Ramos (cell line): ENCODE measurements around the gene DERA.
"Not testable (repeated sequence)": the region's sequence is repeated elsewhere in the genome, so short reads cannot be mapped to it uniquely, and the experiment has no call there.

Experiments used
- in situ Hi-C: fragments of 300-500 bp; cut with MboI; formaldehyde crosslinking; loops from one replicate; pipeline ENCODE4 v1.14.3; 2022; ENCODE audit warnings: low sequenced_read_pairs; ENCODE audit not compliant: unreplicated experiment

DERA gene

DNA sequence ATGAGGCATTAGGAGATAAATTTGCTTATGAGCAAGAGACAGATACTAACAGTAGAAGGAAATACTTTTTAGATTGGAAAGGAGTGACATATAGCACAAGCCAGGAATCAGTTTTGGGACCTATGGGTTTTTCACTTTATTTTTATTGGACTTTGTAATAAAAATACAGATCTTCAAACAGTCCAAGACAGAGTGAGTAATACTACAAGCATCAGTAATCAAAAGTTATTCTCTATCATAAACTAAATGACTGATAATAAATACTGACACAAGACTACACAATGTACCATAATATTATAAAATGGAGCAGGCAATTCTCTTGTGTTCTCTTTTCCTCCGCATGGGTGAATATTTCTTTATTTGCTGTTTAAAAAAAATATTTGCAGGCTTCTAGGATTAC, 85.8 kb downstream of the DERA start:
- in situ Hi-C loops: loop anchor here (25.0 kb wide), 2 partner anchors 365 to 615 kb away; partner anchors contain the start of gene LMO3

- in situ Hi-C loops: loop anchor here (25.0 kb wide), 2 partner anchors 364 to 614 kb away; partner anchors contain the start of gene LMO3
Measured at GRCh38 chr12:15997910-15998309, 86.8 kb downstream of the DERA start.

- in situ Hi-C loops: no loop called here
Measured at GRCh38 chr12:16002880-16003279, 91.7 kb downstream of the DERA start.

DNA sequence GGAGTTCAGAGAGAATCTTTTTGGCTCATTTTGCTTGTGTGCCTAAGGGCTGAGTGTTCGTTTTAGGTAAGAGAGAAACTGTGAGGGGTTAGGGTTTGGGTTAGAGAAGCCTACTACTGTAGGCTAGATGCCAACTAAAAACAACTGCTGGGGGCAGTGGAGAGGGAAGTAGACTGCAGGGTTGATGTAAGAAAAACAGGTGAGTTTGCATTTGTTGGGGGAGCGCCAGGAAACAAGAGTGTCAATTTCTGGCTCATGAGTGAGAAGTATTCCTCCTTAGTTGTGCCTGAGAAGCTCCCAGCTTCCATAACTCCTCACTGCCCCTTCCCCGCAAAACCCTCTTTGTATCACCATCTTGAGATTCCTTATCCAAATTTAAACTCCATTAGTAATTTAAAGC, 92.3 kb downstream of the DERA start:
- in situ Hi-C loops: no loop called here

DNA sequence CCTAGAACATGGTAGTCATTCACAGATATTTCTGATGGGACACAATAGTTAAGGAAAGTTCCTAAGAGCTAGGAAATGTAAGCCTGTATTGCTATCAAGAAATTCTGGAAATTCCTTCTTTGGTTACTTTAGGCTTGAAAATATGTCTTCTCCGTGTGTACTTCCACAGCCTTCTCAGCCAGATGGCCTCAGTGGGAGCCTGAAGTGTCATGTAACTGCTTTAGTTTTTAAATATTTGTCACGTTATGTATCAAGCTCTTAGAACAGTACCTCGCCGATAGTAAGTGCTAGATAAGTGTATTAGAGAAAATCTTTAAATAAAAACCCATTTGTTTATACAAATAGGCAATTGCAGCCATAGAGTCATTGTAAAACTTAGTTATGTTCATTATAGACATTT, 95.6 kb downstream of the DERA start:
- in situ Hi-C loops: no loop called here

- in situ Hi-C loops: no loop called here
Measured at GRCh38 chr12:16008421-16008824, 97.3 kb downstream of the DERA start.

DNA sequence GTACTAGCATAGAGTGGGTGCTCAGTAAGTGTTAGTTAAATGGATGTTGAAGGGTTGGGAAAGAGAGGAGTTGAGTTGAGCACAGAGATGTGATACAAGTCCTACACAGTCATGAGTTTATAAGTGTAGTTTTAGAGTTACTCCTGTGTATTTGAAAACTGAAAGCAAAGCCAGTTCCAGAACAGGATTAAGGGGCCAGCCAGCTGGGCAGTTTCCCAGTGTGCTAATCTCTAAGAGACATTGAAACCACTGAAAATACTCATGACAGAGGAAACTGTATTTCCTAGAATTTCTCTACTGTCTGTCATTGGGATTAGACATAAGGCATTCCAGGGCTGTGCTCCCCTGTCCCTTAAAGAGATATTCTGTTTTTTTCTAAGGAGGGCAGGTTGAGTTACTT, 101.0 kb downstream of the DERA start:
- in situ Hi-C loops: no loop called here

DNA sequence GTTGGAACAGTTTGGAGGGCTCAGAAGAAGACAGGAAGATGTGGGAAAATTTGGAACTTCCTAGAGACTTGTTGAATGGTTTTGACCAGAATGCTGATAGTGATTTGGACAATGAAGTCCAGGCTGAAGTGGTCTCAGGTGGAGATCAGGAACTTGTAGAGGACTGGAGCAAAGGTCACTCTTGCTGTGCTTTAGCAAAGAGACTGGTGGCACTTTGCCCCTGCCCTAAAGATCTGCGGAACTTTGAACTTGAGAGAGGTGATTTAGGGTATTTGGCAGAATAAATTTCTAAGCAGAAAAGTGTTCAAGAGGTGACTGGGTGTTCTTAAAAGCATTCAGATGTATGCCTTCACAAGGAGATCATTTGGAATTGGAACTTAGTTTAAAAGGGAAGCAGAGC, 102.6 kb downstream of the DERA start:
- in situ Hi-C loops: not testable (repeated sequence)

- in situ Hi-C loops: not testable (repeated sequence)
Measured at GRCh38 chr12:16014394-16014793, 103.3 kb downstream of the DERA start.

GRCh38 chr12:16016748-16017147, 105.6 kb downstream of the DERA start:
- in situ Hi-C loops: no loop called here

GRCh38 chr12:16018306-16018705, 107.2 kb downstream of the DERA start:
- in situ Hi-C loops: no loop called here

DNA sequence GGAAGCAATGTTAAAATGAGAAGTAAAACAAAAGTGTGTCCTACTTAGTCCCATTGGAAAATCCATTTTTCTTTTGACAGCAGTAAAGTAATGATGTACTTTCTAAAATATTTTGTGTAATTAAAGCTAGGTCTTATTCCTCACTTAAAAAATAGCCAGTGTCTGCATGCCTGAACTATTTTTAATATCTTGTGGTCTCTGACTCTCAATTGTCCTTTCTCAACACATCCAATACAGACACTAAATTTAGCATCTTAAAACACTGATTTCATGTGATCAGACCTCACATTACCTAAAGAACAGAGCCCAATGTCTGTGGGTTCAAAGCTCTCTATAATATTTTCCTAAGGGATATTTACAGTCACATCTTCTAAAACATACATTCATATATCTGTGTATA, 108.0 kb downstream of the DERA start:
- in situ Hi-C loops: no loop called here

DNA sequence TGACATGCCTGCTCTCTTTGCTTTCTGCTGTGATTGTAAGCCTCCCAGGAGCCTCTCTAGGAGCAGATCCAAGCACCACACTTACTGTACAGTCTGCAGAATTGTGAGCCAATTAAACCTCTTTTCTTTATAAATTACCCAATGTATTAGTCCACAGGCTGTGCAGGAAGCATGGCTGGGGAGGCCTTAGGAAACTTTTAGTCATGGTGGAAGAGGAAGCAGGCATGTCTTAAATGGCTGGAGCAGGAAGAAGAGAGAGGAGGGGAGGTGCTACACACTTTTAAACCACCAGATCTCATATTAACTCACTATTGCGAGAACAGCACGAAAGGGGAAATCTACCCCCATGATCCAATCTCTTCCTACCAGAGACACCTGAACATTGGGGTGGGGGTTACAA, 108.9 kb downstream of the DERA start:
- in situ Hi-C loops: no loop called here

- in situ Hi-C loops: no loop called here
Measured at GRCh38 chr12:16021026-16021425, 109.9 kb downstream of the DERA start.

- in situ Hi-C loops: no loop called here
Measured at GRCh38 chr12:16021676-16022075, 110.5 kb downstream of the DERA start.

DNA sequence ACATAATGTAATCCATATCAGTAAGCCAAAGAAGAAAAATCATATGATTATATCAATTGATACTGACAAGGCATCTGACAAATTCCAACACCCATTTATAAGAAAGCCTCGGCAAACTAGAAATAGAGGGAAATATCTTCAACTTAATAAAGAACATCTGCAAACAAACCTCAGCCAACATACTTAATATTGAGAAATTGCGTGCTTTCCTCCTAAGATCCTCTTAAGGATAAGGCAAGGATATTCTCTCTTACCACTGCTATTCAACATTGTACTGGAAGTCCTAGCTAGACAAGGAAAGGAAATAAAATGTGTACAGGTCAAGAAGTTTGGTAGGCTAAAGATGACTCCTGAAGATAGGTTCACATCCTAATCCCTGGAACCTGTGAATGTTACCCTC, 115.9 kb downstream of the DERA start:
- in situ Hi-C loops: no loop called here

DNA sequence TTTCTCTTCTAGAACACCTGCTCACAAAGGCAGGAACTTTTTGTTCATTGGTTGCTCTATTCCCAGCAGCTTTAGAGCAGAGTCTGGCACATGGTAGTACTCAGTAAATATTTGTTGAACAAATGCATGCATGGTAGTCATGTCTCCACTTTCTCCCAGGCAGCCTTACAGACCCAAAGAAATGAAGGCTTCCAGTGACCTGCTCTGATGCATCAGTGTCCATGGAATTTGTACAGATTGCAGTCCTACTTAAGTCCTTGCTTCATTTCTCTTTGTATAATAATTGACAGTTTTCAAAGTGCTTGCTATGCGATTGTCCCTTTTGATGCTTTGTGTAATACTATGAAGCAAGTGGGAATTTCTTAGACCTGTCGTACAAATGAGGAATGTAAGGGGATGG, 119.6 kb downstream of the DERA start:
- in situ Hi-C loops: no loop called here

- in situ Hi-C loops: no loop called here
Measured at GRCh38 chr12:16034136-16034817, 123.1 kb downstream of the DERA start.

DNA sequence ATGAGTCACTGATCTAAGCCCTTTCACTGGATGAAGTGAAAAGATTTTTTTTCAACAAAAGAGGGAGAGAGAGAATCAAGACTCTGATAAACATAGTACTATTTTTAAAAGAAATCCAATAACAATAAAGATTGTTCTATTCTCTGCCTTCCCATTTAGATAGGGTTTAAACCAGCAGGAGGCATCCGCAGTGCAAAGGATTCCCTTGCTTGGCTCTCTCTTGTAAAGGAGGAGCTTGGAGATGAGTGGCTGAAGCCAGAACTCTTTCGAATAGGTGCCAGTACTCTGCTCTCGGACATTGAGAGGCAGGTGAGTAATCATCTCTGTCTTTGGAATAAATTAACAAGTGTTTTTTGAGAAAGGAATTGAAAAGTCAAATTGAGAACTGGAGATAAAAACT, 124.9 kb downstream of the DERA start:
- in situ Hi-C loops: no loop called here

DNA sequence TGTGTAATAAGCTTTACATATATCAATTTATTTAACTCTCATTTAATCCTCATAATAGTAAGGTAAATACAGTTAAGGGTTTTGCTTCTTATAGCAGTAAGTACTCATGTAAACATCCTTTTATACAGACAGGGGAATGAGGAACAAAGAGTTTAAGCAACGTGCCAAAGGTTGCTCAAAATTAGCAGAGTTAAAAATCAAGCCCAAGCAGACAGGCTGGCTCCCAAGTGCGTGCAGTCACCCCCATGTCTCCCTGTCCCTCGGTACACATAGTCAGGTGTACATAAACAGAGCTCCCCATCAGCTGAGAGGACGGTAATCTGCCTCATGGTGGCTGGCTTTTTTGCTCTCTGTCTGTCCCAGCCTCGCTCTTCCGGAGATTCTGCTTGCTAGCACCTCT, 126.4 kb downstream of the DERA start:
- in situ Hi-C loops: no loop called here

- in situ Hi-C loops: no loop called here
Measured at GRCh38 chr12:16043480-16043879, 132.3 kb downstream of the DERA start.

- in situ Hi-C loops: no loop called here
Measured at GRCh38 chr12:16046266-16046665, 135.1 kb downstream of the DERA start.

- in situ Hi-C loops: no loop called here
Measured at GRCh38 chr12:16048511-16048910, 137.4 kb downstream of the DERA start.
